GM12878 (cell line): Measurements from ENCODE around the gene PDCL3. TPM values are rescaled to one million over a fixed set of nuclear protein-coding genes. Genes with fewer than 3 reads are reported as not detected.
A peak's percentile ranks its signal among the peaks of the same experiment; 100 is the strongest.

ENCODE experiments used
- ATAC-seq: fragments of 200-7000 bp; cut with Tn5 transposase; 3 replicates; pipeline ENCODE4 v1.9.1; 2020; ENCODE audit warnings: mild to moderate bottlenecking, moderate library complexity
- BruUV-seq: library from RNA; stranded (reverse); fragments of 400-500 nt; replicated peaks from 2 replicates; lab custom pipeline; 2021; lab: Mats Ljungman, UMichigan
- CTCF ChIA-PET: fragments of 300-600 bp; sonication (Branson Sonifier 250); formaldehyde crosslinking; extraction: SDS; loops from one replicate; lab custom pipeline; 2021; ENCODE audit warnings: inconsistent platforms; lab: Yijun Ruan, JAX
- POLR2A ChIA-PET: fragments of 350-600 bp; formaldehyde crosslinking; extraction: SDS; loops from one replicate; lab custom pipeline; 2021; ENCODE audit warnings: inconsistent platforms; lab: Charles Lee
- RAD21 ChIA-PET: fragments of 300-600 bp; sonication (Branson Sonifier 250); formaldehyde crosslinking; loops from one replicate; lab custom pipeline; 2023; ENCODE audit warnings: antibody characterized with exemption; ENCODE audit not compliant: unreplicated experiment; lab: Charles Lee
- SMC1A ChIA-PET: fragments of 300-600 bp; sonication (Branson Sonifier 250); formaldehyde crosslinking; loops from one replicate; lab custom pipeline; 2023; ENCODE audit not compliant: unreplicated experiment, uncharacterized antibody; lab: Charles Lee
- DNase-seq: peaks from one replicate; pipeline ENCODE4 v3.0.0-alpha.2; 2011; ENCODE audit warnings: low read depth, low spot score
- FAIRE-seq: peaks from 3 replicates; lab custom pipeline; 2011; peaks lifted over from hg19 to GRCh38; lab: Jason Lieb, UNC
- H2AFZ ChIP-seq: 2 replicates; pipeline ENCODE4 v1.6.0; 2011; ENCODE audit warnings: low read depth, low read length, control low read depth; ENCODE audit not compliant: control insufficient read depth
- H3K27ac ChIP-seq: 2 replicates; pipeline ENCODE4 v1.5.1; 2011; ENCODE audit warnings: control low read depth; ENCODE audit not compliant: control insufficient read depth, insufficient read depth
- H3K27me3 ChIP-seq, 2 experiments: replicated peaks in 1 of 2; 2 replicates each; pipeline versions ENCODE4 v1.6.0 to v1.6.1; 2011; ENCODE audit warnings: low read length in 1 of 2; ENCODE audit not compliant: control insufficient read depth in 2 of 2, insufficient read depth in 2 of 2
- H3K36me3 ChIP-seq, 2 experiments: 2 replicates each; pipeline ENCODE4 v1.5.1; 2011; ENCODE audit warnings: low read length in 1 of 2; ENCODE audit not compliant: control insufficient read depth in 2 of 2, insufficient read depth in 2 of 2
- H3K4me1 ChIP-seq: 2 replicates; pipeline ENCODE4 v1.6.1; 2011; ENCODE audit warnings: mild to moderate bottlenecking, low read length, moderate library complexity, mixed read lengths; ENCODE audit not compliant: control insufficient read depth, insufficient read depth
- H3K4me2 ChIP-seq: 2 replicates; pipeline ENCODE4 v1.6.0; 2011; ENCODE audit warnings: control low read depth; ENCODE audit not compliant: control insufficient read depth, insufficient read depth
- H3K4me3 ChIP-seq: fragments of 200-600 bp; sonication (generic); 2 replicates; pipeline ENCODE4 v1.5.1; 2016
- H3K79me2 ChIP-seq: 2 replicates; pipeline ENCODE4 v1.6.0; 2011; ENCODE audit warnings: low read length; ENCODE audit not compliant: control insufficient read depth, insufficient read depth
- H3K9ac ChIP-seq: 2 replicates; pipeline ENCODE4 v1.8.0; 2011; ENCODE audit warnings: low read length, control low read depth, mixed read lengths; ENCODE audit not compliant: control insufficient read depth, insufficient read depth
- H3K9me3 ChIP-seq: replicated peaks from 3 replicates; pipeline ENCODE4 v1.5.1; 2011; ENCODE audit warnings: mild to moderate bottlenecking, low read length; ENCODE audit not compliant: control insufficient read depth, insufficient read depth
- H4K20me1 ChIP-seq: 2 replicates; pipeline ENCODE4 v1.6.0; 2011; ENCODE audit not compliant: control insufficient read depth, insufficient read depth
- BCL11A ChIP-seq: IDR thresholded peaks from 2 replicates; pipeline ENCODE4 v1.6.1; 2011; ENCODE audit warnings: low read depth, low read length
- HDGF ChIP-seq: fragments of 450-650 bp; IDR thresholded peaks from 2 replicates; pipeline ENCODE4 v1.6.1; 2016; ENCODE audit warnings: antibody characterized with exemption
- JUND ChIP-seq: IDR thresholded peaks from 2 replicates; pipeline ENCODE4 v1.6.1; 2012; ENCODE audit warnings: low read depth, mild to moderate bottlenecking, low read length, improper control_type of control experiment, moderate library complexity
- MEF2B ChIP-seq: fragments of 450-650 bp; IDR thresholded peaks from 2 replicates; pipeline ENCODE4 v1.6.1; 2018; ENCODE audit warnings: mild to moderate bottlenecking, moderate library complexity; ENCODE audit not compliant: partially characterized antibody, poor library complexity, severe bottlenecking
- SREBF2 ChIP-seq: IDR thresholded peaks from 2 replicates; pipeline ENCODE4 v1.6.1; 2012; ENCODE audit warnings: mild to moderate bottlenecking, low read length
- TARDBP ChIP-seq: IDR thresholded peaks from 2 replicates; pipeline ENCODE4 v1.6.1; 2016; ENCODE audit warnings: borderline replicate concordance
- USF2 ChIP-seq: IDR thresholded peaks from 2 replicates; pipeline ENCODE4 v1.6.1; 2011; ENCODE audit warnings: low read depth, low read length, improper control_type of control experiment, borderline replicate concordance
- WRNIP1 ChIP-seq: IDR thresholded peaks from 2 replicates; pipeline ENCODE4 v1.6.1; 2011; ENCODE audit warnings: low read depth, low read length, improper control_type of control experiment, borderline replicate concordance
- ZNF24 ChIP-seq: fragments of 450-650 bp; IDR thresholded peaks from 2 replicates; pipeline ENCODE4 v1.6.1; 2017; ENCODE audit warnings: antibody characterized with exemption, mild to moderate bottlenecking
- ZZZ3 ChIP-seq: IDR thresholded peaks from 2 replicates; pipeline ENCODE4 v1.6.1; 2011; ENCODE audit warnings: low read depth; ENCODE audit not compliant: control insufficient read depth, insufficient read length
- WGBS: methylation state at CpG from one replicate; pipeline ENCODE4 v1.1.6; 2016; ENCODE audit warnings: low lambda C conversion rate; ENCODE audit not compliant: insufficient replicate concordance, insufficient coverage; ENCODE audit errors: missing lambda C conversion rate; 5-methylcytosine and 5-hydroxymethylcytosine counted together
- in situ Hi-C: fragments of 300-500 bp; cut with MboI; formaldehyde crosslinking; loops from 9 replicates; pipeline ENCODE4 v1.14.3; 2018; ENCODE audit warnings: mixed read lengths
- intact Hi-C: fragments of 100-400 bp; cut with micrococcal nuclease; formaldehyde crosslinking; loops from one replicate; pipeline ENCODE4 v1.14.2; 2022; ENCODE audit not compliant: unreplicated experiment
- polyA plus RNA-seq, 11 experiments: library from polyadenylated mRNA; depleted of rRNA in 4 of 11; unstranded in 6 of 11; stranded (reverse) in 5 of 11; fragments of >200 nt; fragmentation: Nextera tagmentation in 4 of 11; fragmentation: Illumina TruSeq in 1 of 11; extraction: Ambion mirVana in 4 of 11; extraction: Trizol in 1 of 11; gene quantifications; 1 replicate in 1 of 11; 2 replicates in 10 of 11; pipeline versions ENCODE4 v1.2.1 to v1.2.3, GENCODE V29; 2011 to 2016; ENCODE audit warnings: inconsistent platforms in 2 of 11, missing spikeins in 2 of 11, low read depth in 1 of 11
- total RNA-seq, 4 experiments: library from RNA; depleted of rRNA in 3 of 4; stranded (reverse); fragments of >200 nt in 3 of 4; fragmentation: Illumina TruSeq in 1 of 4; extraction: Trizol in 1 of 4; gene quantifications; 2 replicates each; pipeline versions ENCODE4 v1.2.1 to v1.2.3, GENCODE V29; 2013 to 2021
- TF ChIP-seq, protein P1 (sequence below): fragments of 450-650 bp; IDR thresholded peaks from 2 replicates; pipeline ENCODE4 v1.6.1; 2018; ENCODE audit warnings: borderline replicate concordance, mild to moderate bottlenecking; ENCODE audit not compliant: partially characterized antibody
- TF ChIP-seq, protein P2 (sequence below): fragments of 450-650 bp; IDR thresholded peaks from 2 replicates; pipeline ENCODE4 v1.6.1; 2016; ENCODE audit warnings: mild to moderate bottlenecking

The PDCL3 gene
- total and polyA plus RNA-seq, 10 of the 15 experiments (the other 5 are each of a cell fraction or from before 2014, with no cell fraction given), result 22.9 to 111 (median 51.1) TPM

DNA sequence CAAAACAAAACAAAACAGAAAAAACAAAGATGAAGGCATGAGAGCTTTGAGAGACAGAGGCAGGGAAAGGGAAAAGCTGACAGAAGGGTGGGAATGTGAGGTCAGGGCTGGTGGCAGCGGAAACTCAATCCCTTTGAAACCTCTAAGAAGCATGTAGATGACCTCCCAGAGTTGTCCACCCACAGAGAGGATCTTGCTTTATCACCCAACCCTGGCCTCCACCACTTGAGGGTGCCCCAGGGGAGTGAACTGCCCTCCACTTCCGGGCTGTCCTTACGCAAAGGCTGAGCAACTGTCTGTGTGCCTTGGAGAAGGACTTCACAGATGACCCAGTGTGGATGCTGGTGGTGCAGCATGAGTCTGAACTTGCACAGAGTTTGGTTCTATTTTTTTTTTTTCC, 26.7 kb downstream of the PDCL3 start:
- H3K36me3 ChIP-seq, result no peaks in the 10 kb centered on the region
- no peak overlapping the region for H3K4me2 ChIP-seq
- no peaks in the 10 kb centered on the region for H3K9me3 ChIP-seq
- no peak overlapping the region for H2AFZ ChIP-seq
- ChIA-PET POLR2A (no interaction called here), RAD21 (no interaction called here), SMC1A (no interaction called here), CTCF (interaction anchor here (1.1 kb wide), 1 partner anchor 396 kb away, joined by 4 read pairs; no protein-coding TSS in a partner anchor)
- in situ Hi-C loops, result no loop called here
- no peak overlapping the region for H3K9ac ChIP-seq
- WGBS, result 37% methylated on average over 3 of the region's 3 CpGs
- H3K27ac ChIP-seq, result no peak overlapping the region
- no peak for DNase-seq
- no peak overlapping the region for H3K4me3 ChIP-seq
- no peaks in the 10 kb centered on the region for H3K27me3 ChIP-seq
- no peaks in the 10 kb centered on the region for H4K20me1 ChIP-seq
- BruUV-seq, result no TSS peak
- TF ChIP-seq MEF2B (peak; percentile 21), JUND (no peak), ZZZ3 (no peak), HDGF (no peak)
- H3K4me1 ChIP-seq, result peaks cover 5% of the 10 kb centered on the region; the same call in 1 of the 2 replicates
- intact Hi-C loops, result no loop called here
- H3K79me2 ChIP-seq, result no peaks in the 10 kb centered on the region
- no peak for FAIRE-seq
- peak; percentile 82 for ATAC-seq

- Histone ChIP-seq H3K79me2 (no peaks in the 10 kb centered on the region), H3K4me1 (peaks cover 5% of the 10 kb centered on the region; the same call in 1 of the 2 replicates), H3K4me2 (no peak overlapping the region), H2AFZ (no peak overlapping the region), H3K36me3 (no peaks in the 10 kb centered on the region), H3K27me3 (no peaks in the 10 kb centered on the region), H3K4me3 (no peak overlapping the region), H3K9ac (no peak overlapping the region), H3K9me3 (no peaks in the 10 kb centered on the region), H4K20me1 (no peaks in the 10 kb centered on the region), H3K27ac (no peak overlapping the region)
- CTCF ChIA-PET, result no interaction called here
- in situ Hi-C loops, result loop anchor here (10.0 kb wide), 1 partner anchor 403 kb away; no protein-coding TSS in a partner anchor
- ATAC-seq, result no peak
- RAD21 ChIA-PET, result interaction anchor here (0.6 kb wide), 1 partner anchor 137 kb away, joined by 3 read pairs; no protein-coding TSS in a partner anchor
- WGBS, result 0% methylated on average over 1 of the region's 1 CpG
- DNase-seq, result no peak
- SMC1A ChIA-PET, result interaction anchor here (0.7 kb wide), 1 partner anchor 53 kb away, joined by 4 read pairs; no protein-coding TSS in a partner anchor
- no peak for FAIRE-seq
- intact Hi-C loops, result no loop called here
- POLR2A ChIA-PET, result interaction anchor here (0.6 to 0.8 kb wide), 2 partner anchors 388 to 398 kb away, joined by 3 read pairs; no protein-coding TSS in a partner anchor
- no TSS peak for BruUV-seq
- no peak for TF ChIP-seq WRNIP1
- TF ChIP-seq SREBF2, result no peak
- TF ChIP-seq BCL11A, result no peak
- TF ChIP-seq, protein P1, sequence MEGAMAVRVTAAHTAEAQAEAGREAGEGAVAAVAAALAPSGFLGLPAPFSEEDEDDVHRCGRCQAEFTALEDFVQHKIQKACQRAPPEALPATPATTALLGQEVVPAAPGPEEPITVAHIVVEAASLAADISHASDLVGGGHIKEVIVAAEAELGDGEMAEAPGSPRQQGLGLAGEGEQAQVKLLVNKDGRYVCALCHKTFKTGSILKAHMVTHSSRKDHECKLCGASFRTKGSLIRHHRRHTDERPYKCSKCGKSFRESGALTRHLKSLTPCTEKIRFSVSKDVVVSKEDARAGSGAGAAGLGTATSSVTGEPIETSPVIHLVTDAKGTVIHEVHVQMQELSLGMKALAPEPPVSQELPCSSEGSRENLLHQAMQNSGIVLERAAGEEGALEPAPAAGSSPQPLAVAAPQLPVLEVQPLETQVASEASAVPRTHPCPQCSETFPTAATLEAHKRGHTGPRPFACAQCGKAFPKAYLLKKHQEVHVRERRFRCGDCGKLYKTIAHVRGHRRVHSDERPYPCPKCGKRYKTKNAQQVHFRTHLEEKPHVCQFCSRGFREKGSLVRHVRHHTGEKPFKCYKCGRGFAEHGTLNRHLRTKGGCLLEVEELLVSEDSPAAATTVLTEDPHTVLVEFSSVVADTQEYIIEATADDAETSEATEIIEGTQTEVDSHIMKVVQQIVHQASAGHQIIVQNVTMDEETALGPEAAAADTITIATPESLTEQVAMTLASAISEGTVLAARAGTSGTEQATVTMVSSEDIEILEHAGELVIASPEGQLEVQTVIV, result no peak
- no peak for TF ChIP-seq ZNF24
- TF ChIP-seq USF2, result no peak
- TF ChIP-seq JUND, result no peak
- TF ChIP-seq, protein P2, sequence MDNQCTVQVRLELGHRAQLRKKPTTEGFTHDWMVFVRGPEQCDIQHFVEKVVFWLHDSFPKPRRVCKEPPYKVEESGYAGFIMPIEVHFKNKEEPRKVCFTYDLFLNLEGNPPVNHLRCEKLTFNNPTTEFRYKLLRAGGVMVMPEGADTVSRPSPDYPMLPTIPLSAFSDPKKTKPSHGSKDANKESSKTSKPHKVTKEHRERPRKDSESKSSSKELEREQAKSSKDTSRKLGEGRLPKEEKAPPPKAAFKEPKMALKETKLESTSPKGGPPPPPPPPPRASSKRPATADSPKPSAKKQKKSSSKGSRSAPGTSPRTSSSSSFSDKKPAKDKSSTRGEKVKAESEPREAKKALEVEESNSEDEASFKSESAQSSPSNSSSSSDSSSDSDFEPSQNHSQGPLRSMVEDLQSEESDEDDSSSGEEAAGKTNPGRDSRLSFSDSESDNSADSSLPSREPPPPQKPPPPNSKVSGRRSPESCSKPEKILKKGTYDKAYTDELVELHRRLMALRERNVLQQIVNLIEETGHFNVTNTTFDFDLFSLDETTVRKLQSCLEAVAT, result no peak
- no peak for TF ChIP-seq TARDBP
These were observed 29.4 kb downstream of the PDCL3 start for GRCh38 chr2:100592226-100592625.
